Mesenchymal stem cell (in vitro differentiated cells and primary cell): ENCODE results near the gene PTPN2.

ENCODE experiments used
- DNase-seq: peaks from one replicate; pipeline ENCODE4 v3.0.0-alpha.2; 2013
- H2AFZ ChIP-seq: one replicate; pipeline ENCODE4 v1.6.1; 2013; ENCODE audit warnings: low read depth, mild to moderate bottlenecking, control low read depth, inconsistent platforms, low read length, moderate library complexity
- H2AK5ac ChIP-seq: 2 replicates; pipeline ENCODE4 v1.6.1; 2013; ENCODE audit warnings: low read length, moderate library complexity, mild to moderate bottlenecking, inconsistent platforms; ENCODE audit not compliant: severe bottlenecking
- H2BK120ac ChIP-seq: one replicate; pipeline ENCODE4 v1.6.1; 2013; ENCODE audit warnings: low read depth, mild to moderate bottlenecking, inconsistent platforms, low read length, moderate library complexity
- H2BK12ac ChIP-seq, 2 experiments: one replicate each; pipeline ENCODE4 v1.6.1; 2013; ENCODE audit warnings: inconsistent platforms in 2 of 2, low read length in 2 of 2, mild to moderate bottlenecking in 2 of 2, moderate library complexity in 2 of 2, control low read depth in 1 of 2
- H2BK15ac ChIP-seq: one replicate; pipeline ENCODE4 v1.6.1; 2013; ENCODE audit warnings: mild to moderate bottlenecking, low read depth, inconsistent platforms; ENCODE audit not compliant: poor library complexity, severe bottlenecking
- H2BK5ac ChIP-seq: 2 replicates; pipeline ENCODE4 v1.6.1; 2013; ENCODE audit warnings: low read depth, mild to moderate bottlenecking, low read length, control low read depth, inconsistent platforms; ENCODE audit not compliant: poor library complexity, severe bottlenecking
- H3K14ac ChIP-seq, 2 experiments: one replicate each; pipeline ENCODE4 v1.6.1; 2013; ENCODE audit warnings: inconsistent platforms in 2 of 2, low read length in 2 of 2, control low read depth in 1 of 2, mild to moderate bottlenecking in 1 of 2, moderate library complexity in 1 of 2
- H3K18ac ChIP-seq, 2 experiments: one replicate each; pipeline ENCODE4 v1.6.1; 2013; ENCODE audit warnings: inconsistent platforms in 2 of 2, low read length in 2 of 2, control low read depth in 1 of 2, low read depth in 1 of 2, mild to moderate bottlenecking in 1 of 2
- H3K23ac ChIP-seq, 2 experiments: one replicate each; pipeline ENCODE4 v1.6.1; 2013; ENCODE audit warnings: inconsistent platforms in 2 of 2, low read length in 2 of 2, mild to moderate bottlenecking in 2 of 2, moderate library complexity in 2 of 2, control low read depth in 1 of 2
- H3K27ac ChIP-seq: 2 replicates; pipeline ENCODE4 v1.5.1; 2013; ENCODE audit warnings: mild to moderate bottlenecking, moderate library complexity, low read length, control low read depth, inconsistent platforms; ENCODE audit not compliant: poor library complexity, severe bottlenecking
- H3K27me3 ChIP-seq, 2 experiments: 2 replicates each; pipeline versions ENCODE4 v1.6.1 to v1.7.0; 2013; ENCODE audit warnings: low read length in 2 of 2, mild to moderate bottlenecking in 2 of 2, moderate library complexity in 2 of 2, control low read depth in 1 of 2, inconsistent platforms in 1 of 2; ENCODE audit not compliant: control insufficient read depth in 1 of 2, insufficient read depth in 1 of 2
- H3K36me3 ChIP-seq, 2 experiments: 2 replicates each; pipeline versions ENCODE4 v1.6.1 to v1.7.0; 2013; ENCODE audit warnings: low read length in 2 of 2, control low read depth in 1 of 2, inconsistent platforms in 1 of 2, low read depth in 1 of 2, mild to moderate bottlenecking in 1 of 2; ENCODE audit not compliant: insufficient read depth in 2 of 2, control insufficient read depth in 1 of 2
- H3K4ac ChIP-seq, 2 experiments: one replicate each; pipeline ENCODE4 v1.6.1; 2013; ENCODE audit warnings: inconsistent platforms in 2 of 2, low read length in 2 of 2, mild to moderate bottlenecking in 2 of 2, moderate library complexity in 2 of 2, control low read depth in 1 of 2, low read depth in 1 of 2
- H3K4me1 ChIP-seq: 2 replicates; pipeline ENCODE4 v1.6.1; 2013; ENCODE audit warnings: low read depth, low read length, control low read depth; ENCODE audit not compliant: control insufficient read depth, insufficient read depth
- H3K4me2 ChIP-seq: 2 replicates; pipeline ENCODE4 v1.6.1; 2013; ENCODE audit warnings: low read length, mild to moderate bottlenecking, inconsistent platforms; ENCODE audit not compliant: poor library complexity, severe bottlenecking
- H3K4me3 ChIP-seq, 2 experiments: 2 replicates each; pipeline versions ENCODE4 v1.5.1 to v1.7.0; 2013; ENCODE audit warnings: low read length in 2 of 2, mild to moderate bottlenecking in 2 of 2, control low read depth in 1 of 2, low read depth in 1 of 2; ENCODE audit not compliant: insufficient read depth in 1 of 2
- H3K79me1 ChIP-seq: replicated peaks from 2 replicates; pipeline ENCODE4 v1.6.1; 2013; ENCODE audit warnings: mild to moderate bottlenecking, control low read depth, low read length, inconsistent platforms; ENCODE audit not compliant: poor library complexity, severe bottlenecking
- H3K9ac ChIP-seq: 2 replicates; pipeline ENCODE4 v1.7.0; 2013; ENCODE audit warnings: mild to moderate bottlenecking, low read length, moderate library complexity
- H3K9me3 ChIP-seq: 2 replicates; pipeline ENCODE4 v1.7.0; 2013; ENCODE audit warnings: mild to moderate bottlenecking, low read length; ENCODE audit not compliant: control insufficient read depth
- H4K8ac ChIP-seq: one replicate; pipeline ENCODE4 v1.6.1; 2013; ENCODE audit warnings: inconsistent platforms, mild to moderate bottlenecking, low read length, moderate library complexity
- H4K91ac ChIP-seq: one replicate; pipeline ENCODE4 v1.6.1; 2013; ENCODE audit warnings: mild to moderate bottlenecking, low read length, inconsistent platforms
- WGBS: methylation state at CpG from one replicate; pipeline ENCODE4 v1.1.7; 2013; ENCODE audit warnings: mixed read lengths; 5-methylcytosine and 5-hydroxymethylcytosine counted together

The PTPN2 gene

DNA sequence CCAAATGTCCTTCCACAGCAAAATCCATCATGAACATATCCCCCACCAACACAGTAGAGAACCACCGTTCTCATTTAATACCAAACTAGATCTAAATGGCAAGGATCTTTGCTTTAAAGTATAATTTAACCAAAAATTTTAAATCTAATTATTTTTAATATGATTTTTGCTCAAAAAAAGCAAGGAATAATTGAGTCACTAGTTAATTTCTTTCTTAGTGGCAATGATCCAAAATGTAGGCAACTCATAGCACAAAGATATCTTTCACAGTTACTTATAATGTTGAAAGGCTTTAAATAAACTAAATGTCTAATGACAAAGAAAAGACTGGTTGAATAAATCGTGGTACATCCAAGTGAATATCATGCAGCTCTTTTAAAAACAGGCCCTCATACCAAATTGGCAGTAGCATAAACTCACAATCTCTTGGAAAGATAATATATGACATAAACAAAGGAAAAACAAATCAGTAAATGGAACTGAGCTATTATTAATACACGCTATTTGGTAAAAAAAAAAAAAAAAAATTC, 20.3 kb downstream of the PTPN2 start:
- Histone ChIP-seq H2BK120ac (no peak overlapping the region), H3K4me1 (peaks cover 3% of the 10 kb centered on the region), H3K36me3 (peaks cover 0 to 1% of the 10 kb centered on the region in 2 experiments), H4K91ac (no peak overlapping the region), H2BK5ac (no peak overlapping the region), H3K9ac (no peak overlapping the region), H3K4ac (no peak overlapping the region), H3K79me1 (peaks cover 19% of the 10 kb centered on the region), H4K8ac (no peak overlapping the region), H3K27ac (no peak overlapping the region), H3K4me2 (no peak overlapping the region), H3K18ac (no peak overlapping the region), H3K27me3 (no peaks in the 10 kb centered on the region), H2AK5ac (no peak overlapping the region), H2AFZ (no peak overlapping the region), H2BK12ac (no peak overlapping the region), H3K14ac (no peak overlapping the region), H3K9me3 (no peaks in the 10 kb centered on the region), H3K23ac (no peak overlapping the region), H3K4me3 (no peak overlapping the region), H2BK15ac (no peak overlapping the region)
- WGBS = 93% methylated on average over 1 of the region's 3 CpGs
- DNase-seq = no peak

DNA sequence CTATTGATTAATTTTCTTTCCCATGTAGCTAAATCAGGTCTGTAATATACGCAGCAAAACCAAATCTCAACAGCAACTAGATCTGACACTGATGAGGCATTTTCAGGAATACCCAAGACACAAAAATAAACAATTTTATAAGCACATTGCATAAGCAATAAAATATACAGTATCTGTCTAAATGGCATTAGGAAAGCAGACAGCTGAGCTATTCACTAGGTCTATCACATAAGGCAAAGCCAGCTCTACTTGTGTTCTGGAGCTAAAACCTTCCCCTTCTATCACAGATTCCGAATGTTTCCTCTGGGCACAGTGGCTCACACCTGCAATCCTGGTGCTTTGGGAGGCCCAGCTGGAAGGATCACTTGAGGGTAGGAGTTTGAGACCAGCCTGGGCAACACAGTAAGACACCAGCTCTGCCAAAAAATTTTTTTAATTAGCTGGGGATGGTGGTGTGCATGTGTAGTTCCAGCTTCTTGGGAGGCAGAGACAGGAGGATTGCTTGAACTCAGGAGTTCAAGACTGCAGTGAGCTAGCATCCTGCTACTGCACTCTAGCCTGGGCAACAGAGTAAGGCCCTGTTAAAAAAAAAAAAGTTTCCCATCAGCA, 21.1 kb downstream of the PTPN2 start:
- Histone ChIP-seq H4K8ac (peak overlapping the region; percentile 37), H2BK12ac (no peak overlapping the region), H2AFZ (no peak overlapping the region), H3K36me3 (no peaks in the 10 kb centered on the region), H2BK5ac (no peak overlapping the region), H3K27me3 (no peaks in the 10 kb centered on the region), H2AK5ac (no peak overlapping the region), H2BK15ac (no peak overlapping the region), H3K18ac (no peak overlapping the region), H3K4me2 (no peak overlapping the region), H3K27ac (no peak overlapping the region), H3K4me3 (no peak overlapping the region), H3K9me3 (no peaks in the 10 kb centered on the region), H3K23ac (no peak overlapping the region), H3K14ac (no peak overlapping the region), H2BK120ac (no peak overlapping the region), H3K79me1 (peaks cover 18% of the 10 kb centered on the region), H3K9ac (no peak overlapping the region), H3K4me1 (peaks cover 3% of the 10 kb centered on the region), H3K4ac (no peak overlapping the region), H4K91ac (no peak overlapping the region)
- no peak for DNase-seq
- 91% methylated on average over 2 of the region's 2 CpGs for WGBS

- Histone ChIP-seq H3K36me3 (peaks cover 0 to 2% of the 10 kb centered on the region in 2 experiments), H2AFZ (no peak overlapping the region), H3K4me2 (no peak overlapping the region), H3K4ac (no peak overlapping the region), H3K27ac (no peak overlapping the region), H2AK5ac (no peak overlapping the region), H2BK15ac (no peak overlapping the region), H3K18ac (no peak overlapping the region), H3K23ac (no peak overlapping the region), H4K91ac (peak overlapping the region; percentile 50), H4K8ac (peak overlapping the region; percentile 69), H3K4me3 (no peak overlapping the region), H3K79me1 (peaks cover 19% of the 10 kb centered on the region), H3K4me1 (peaks cover 3% of the 10 kb centered on the region), H2BK5ac (no peak overlapping the region), H2BK120ac (no peak overlapping the region), H3K9me3 (no peaks in the 10 kb centered on the region), H3K14ac (no peak overlapping the region), H3K27me3 (no peaks in the 10 kb centered on the region), H3K9ac (no peak overlapping the region), H2BK12ac (no peak overlapping the region)
- no peak for DNase-seq
- WGBS = 24% methylated on average over 1 of the region's 2 CpGs
Measured at GRCh38 chr18:12862467-12862866, 21.6 kb downstream of the PTPN2 start.

GRCh38 chr18:12861637-12862036, 22.4 kb downstream of the PTPN2 start:
- DNase-seq = no peak
- Histone ChIP-seq H3K27me3 (no peaks in the 10 kb centered on the region), H2BK12ac (no peak overlapping the region), H3K4me3 (no peak overlapping the region), H2BK15ac (no peak overlapping the region), H3K4ac (no peak overlapping the region), H2BK5ac (no peak overlapping the region), H3K79me1 (peaks cover 21% of the 10 kb centered on the region), H3K23ac (no peak overlapping the region), H2AFZ (no peak overlapping the region), H3K36me3 (peaks cover 2 to 7% of the 10 kb centered on the region in 2 experiments), H3K9ac (no peak overlapping the region), H3K18ac (no peak overlapping the region), H3K9me3 (no peaks in the 10 kb centered on the region), H3K4me2 (no peak overlapping the region), H4K8ac (no peak overlapping the region), H3K4me1 (peaks cover 3% of the 10 kb centered on the region), H2BK120ac (no peak overlapping the region), H4K91ac (no peak overlapping the region), H3K14ac (no peak overlapping the region), H2AK5ac (no peak overlapping the region), H3K27ac (no peak overlapping the region)
- WGBS = no CpG with 5 or more reads among the region's 1 CpG
